SU-DHL-6 (cell line): ENCODE results near the gene SBK1.

Experiments
- CTCF ChIP-seq: fragments of 200-600 bp; sonication (generic); IDR thresholded peaks from one replicate; pipeline ENCODE4 v1.5.1; 2017; ENCODE audit warnings: antibody characterized with exemption, mild to moderate bottlenecking, low read length, moderate library complexity; ENCODE audit not compliant: insufficient read depth, poor library complexity, severe bottlenecking
- EZH2phosphoT487 ChIP-seq: fragments of 200-600 bp; sonication (generic), shearing (Covaris generic); conservative IDR thresholded peaks from 2 replicates; pipeline ENCODE4 v1.6.1; 2018; ENCODE audit warnings: mild to moderate bottlenecking, antibody characterized with exemption, low read length, moderate library complexity, mixed read lengths

GRCh38 chr16:28320023-28320561, 27.8 kb downstream of the SBK1 start:
- TF ChIP-seq CTCF (no peak), EZH2phosphoT487 (no peak)
